Lower lobe of right lung (tissue), 2 donors: Measurements from ENCODE around the gene HPCAL1. TPM values are rescaled to one million over a fixed set of nuclear protein-coding genes. Genes with fewer than 3 reads are reported as not detected.

Experiments
- ATAC-seq, 2 donors: fragments of 200-7000 bp; cut with Tn5 transposase; one replicate each; pipeline ENCODE4 v1.9.1; 2020 to 2022; ENCODE audit warnings: mild to moderate bottlenecking in 2 of 2, moderate library complexity in 2 of 2
- DNase-seq: peaks from one replicate; pipeline ENCODE4 v3.0.0-alpha.2; 2020
- H3K27ac ChIP-seq: fragments of 200-600 bp; one replicate; pipeline ENCODE4 v1.8.0; 2022
- H3K27me3 ChIP-seq: fragments of 200-600 bp; one replicate; pipeline ENCODE4 v1.8.0; 2022; ENCODE audit warnings: low read depth
- H3K36me3 ChIP-seq: fragments of 200-600 bp; one replicate; pipeline ENCODE4 v1.8.0; 2022; ENCODE audit warnings: mild to moderate bottlenecking
- H3K4me1 ChIP-seq: fragments of 200-600 bp; one replicate; pipeline ENCODE4 v1.8.0; 2022
- H3K4me3 ChIP-seq: fragments of 200-600 bp; one replicate; pipeline ENCODE4 v1.8.0; 2022; ENCODE audit warnings: mild to moderate bottlenecking
- H3K9me3 ChIP-seq: fragments of 200-600 bp; one replicate; pipeline ENCODE4 v1.8.0; 2022
- CTCF ChIP-seq: fragments of 200-600 bp; IDR thresholded peaks from one replicate; pipeline ENCODE4 v1.8.0; 2022; ENCODE audit warnings: antibody characterized with exemption, mild to moderate bottlenecking
- intact Hi-C: fragments of 100-400 bp; cut with DNase I; formaldehyde crosslinking; loops from one replicate; pipeline ENCODE4 v1.11.0; 2022
- total RNA-seq: library from RNA; stranded (reverse); fragmentation: NEBNext Ultra II Directional; extraction: Animal tissue kit (Norgen Biotek cat#: 25700); gene quantifications from one replicate; pipeline ENCODE4 v1.2.1, GENCODE V29; 2021
- donor health status: DM: no; HTN: yes; CAD: no; lungs with severe emphysema.

Gene HPCAL1
- total RNA-seq, 1 donor from 2014 or later: 132 TPM

GRCh38 chr2:10428355-10428754 lies 125.7 kb downstream of the HPCAL1 start:
- H3K27ac ChIP-seq: no peak overlapping the region
- H3K27me3 ChIP-seq: no peaks in the 10 kb centered on the region
- ATAC-seq: no peak
- peaks cover 49% of the 10 kb centered on the region for H3K36me3 ChIP-seq
- intact Hi-C loops: no loop called here
- H3K4me3 ChIP-seq: no peak overlapping the region
- no peak for DNase-seq
- TF ChIP-seq CTCF: no peak
- H3K4me1 ChIP-seq: peaks cover 16% of the 10 kb centered on the region
- H3K9me3 ChIP-seq: no peaks in the 10 kb centered on the region

- Histone ChIP-seq H3K4me1 (peaks cover 16% of the 10 kb centered on the region), H3K36me3 (peaks cover 44% of the 10 kb centered on the region), H3K4me3 (no peak overlapping the region), H3K27me3 (no peaks in the 10 kb centered on the region), H3K27ac (no peak overlapping the region), H3K9me3 (no peaks in the 10 kb centered on the region)
- ATAC-seq (no peak), DNase-seq (no peak)
- intact Hi-C loops: no loop called here
- no peak for TF ChIP-seq CTCF
These were observed 126.2 kb downstream of the HPCAL1 start for GRCh38 chr2:10428924-10429323.

- Histone ChIP-seq H3K27me3 (no peaks in the 10 kb centered on the region), H3K9me3 (no peaks in the 10 kb centered on the region), H3K36me3 (peaks cover 22% of the 10 kb centered on the region), H3K4me3 (no peak overlapping the region), H3K27ac (no peak overlapping the region), H3K4me1 (peaks cover 16% of the 10 kb centered on the region)
- intact Hi-C loops: no loop called here
- no peak for TF ChIP-seq CTCF
- no peak for ATAC-seq
- DNase-seq: no peak
These were observed 128.3 kb downstream of the HPCAL1 start for GRCh38 chr2:10430886-10431622.

- H3K4me1 ChIP-seq: peaks cover 16% of the 10 kb centered on the region
- H3K4me3 ChIP-seq: peak overlapping the region; percentile 44
- no peak for TF ChIP-seq CTCF
- intact Hi-C loops: no loop called here
- DNase-seq: no peak
- no peaks in the 10 kb centered on the region for H3K9me3 ChIP-seq
- H3K27ac ChIP-seq: no peak overlapping the region
- H3K36me3 ChIP-seq: peaks cover 15% of the 10 kb centered on the region
- ATAC-seq: peak; percentile 1 to 24
- no peaks in the 10 kb centered on the region for H3K27me3 ChIP-seq
These were observed 129.1 kb downstream of the HPCAL1 start for GRCh38 chr2:10431797-10432196.

GRCh38 chr2:10432311-10433181 lies 129.8 kb downstream of the HPCAL1 start:
- Histone ChIP-seq H3K9me3 (no peaks in the 10 kb centered on the region), H3K36me3 (peaks cover 8% of the 10 kb centered on the region), H3K27me3 (no peaks in the 10 kb centered on the region), H3K4me1 (peaks cover 16% of the 10 kb centered on the region), H3K4me3 (peak overlapping the region; percentile 44), H3K27ac (no peak overlapping the region)
- DNase-seq: peak; percentile 65
- no peak for TF ChIP-seq CTCF
- intact Hi-C loops: no loop called here
- peak; percentile 63 to 64 for ATAC-seq
